ENCODE measurements around the gene THEMIS2. TPM values are rescaled to one million over a fixed set of nuclear protein-coding genes. Genes with fewer than 3 reads are reported as not detected.

Gene THEMIS2
- total and polyA plus RNA-seq, 2 of the 13 experiments (the other 11 are each of a cell fraction or from before 2014, with no cell fraction given) = 0.38 to 1.5 TPM

- TF ChIP-seq NFKB2 (CRISPR knock-in tag; IDR thresholded peaks at IDR 0.05; ENCODE audit: borderline replicate concordance) = no peak
- peak; percentile 19; the same call in 1 of the 2 replicates for TF ChIP-seq STAG1 (CRISPR knock-in tag; IDR thresholded peaks at IDR 0.05)
- peak; percentile 58 for TF ChIP-seq CTCF (CRISPR knock-in tag; IDR thresholded peaks at IDR 0.05)
- no peak for TF ChIP-seq ZBTB10 (CRISPR knock-in tag; IDR thresholded peaks at IDR 0.05; ENCODE audit: borderline replicate concordance)
- TF ChIP-seq KDM4B (CRISPR knock-in tag; IDR thresholded peaks at IDR 0.05) = no peak
- TF ChIP-seq PAWR (CRISPR knock-in tag; IDR thresholded peaks at IDR 0.05; ENCODE audit: borderline replicate concordance) = no peak
- TF ChIP-seq PAX8 (CRISPR knock-in tag; IDR thresholded peaks at IDR 0.05; ENCODE audit: borderline replicate concordance) = no peak
- no peak for TF ChIP-seq NFYB (CRISPR knock-in tag; IDR thresholded peaks at IDR 0.05)
- TF ChIP-seq ZNF317 (CRISPR knock-in tag; IDR thresholded peaks at IDR 0.05) = no peak
- no peak for TF ChIP-seq CEBPG (CRISPR knock-in tag; IDR thresholded peaks at IDR 0.05)
- no peak for TF ChIP-seq RCOR2 (CRISPR knock-in tag; IDR thresholded peaks at IDR 0.05)
- no peak for TF ChIP-seq ZNF609 (CRISPR knock-in tag; IDR thresholded peaks at IDR 0.05; ENCODE audit: borderline replicate concordance)
- peak; percentile 60 for TF ChIP-seq BCL6 (CRISPR knock-in tag; IDR thresholded peaks at IDR 0.05)
- TF ChIP-seq NR2C2 (CRISPR knock-in tag; IDR thresholded peaks at IDR 0.05; ENCODE audit: borderline replicate concordance) = no peak
- TF ChIP-seq BRD4 (CRISPR knock-in tag; IDR thresholded peaks at IDR 0.05) = no peak
- TF ChIP-seq ZNF619 (CRISPR knock-in tag; IDR thresholded peaks at IDR 0.05) = no peak
Observed at GRCh38 chr1:27928216-27928954, 56.0 kb downstream of the THEMIS2 start (continued).

Measured in HepG2 (cell line).